HG03045 (cell line): ENCODE measurements around the gene B3GNT7.
"Not testable (repeated sequence)": the region's sequence is repeated elsewhere in the genome, so short reads cannot be mapped to it uniquely, and the experiment has no call there.

ENCODE experiments used
- ATAC-seq: cut with Tn5 transposase; IDR thresholded peaks from one replicate; pipeline ENCODE4 v1.9.1; 2021; ENCODE audit warnings: mild to moderate bottlenecking, moderate library complexity; ENCODE audit not compliant: unreplicated experiment

Gene B3GNT7

GRCh38 chr2:231399853-231400680, 4.6 kb downstream of the B3GNT7 start:
- ATAC-seq = no peak

DNA sequence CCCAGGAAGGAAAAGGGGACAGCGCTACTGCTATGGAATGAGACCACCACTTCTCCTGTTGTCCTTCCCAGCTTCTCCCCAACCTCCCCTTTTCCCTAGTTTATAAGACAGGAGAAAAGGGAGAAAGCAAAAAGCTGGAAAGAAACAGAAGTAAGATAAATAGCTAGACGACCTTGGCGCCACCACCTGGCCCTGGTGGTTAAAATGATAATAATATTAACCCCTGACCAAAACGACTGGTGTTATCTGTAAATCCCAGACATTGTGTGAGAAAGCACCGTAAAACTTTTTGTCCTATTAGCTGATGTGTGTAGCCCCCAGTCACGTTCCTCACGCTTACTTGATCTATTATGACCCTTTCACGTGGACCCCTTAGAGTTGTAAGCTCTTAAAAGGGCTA, 5.2 kb downstream of the B3GNT7 start:
- ATAC-seq = not testable (repeated sequence)

DNA sequence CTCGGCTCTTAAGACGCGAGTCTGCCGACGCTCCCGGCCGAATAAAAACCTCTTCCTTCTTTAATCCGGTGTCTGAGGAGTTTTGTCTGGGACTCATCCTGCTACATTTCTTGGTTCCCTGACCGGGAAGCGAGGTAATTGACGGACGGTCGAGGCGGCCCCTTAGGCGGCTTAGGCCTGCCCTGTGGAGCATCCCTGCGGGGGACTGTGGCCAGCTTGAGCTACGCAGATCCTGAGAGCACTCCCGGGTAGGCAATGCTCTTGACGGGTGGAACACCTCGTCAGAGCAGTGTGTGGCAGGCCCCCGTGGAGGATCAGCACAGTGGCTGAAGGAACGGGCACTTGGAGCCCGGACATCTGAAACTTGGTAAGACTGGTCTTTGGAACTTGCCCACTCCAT, 5.6 kb downstream of the B3GNT7 start:
- ATAC-seq = not testable (repeated sequence)

DNA sequence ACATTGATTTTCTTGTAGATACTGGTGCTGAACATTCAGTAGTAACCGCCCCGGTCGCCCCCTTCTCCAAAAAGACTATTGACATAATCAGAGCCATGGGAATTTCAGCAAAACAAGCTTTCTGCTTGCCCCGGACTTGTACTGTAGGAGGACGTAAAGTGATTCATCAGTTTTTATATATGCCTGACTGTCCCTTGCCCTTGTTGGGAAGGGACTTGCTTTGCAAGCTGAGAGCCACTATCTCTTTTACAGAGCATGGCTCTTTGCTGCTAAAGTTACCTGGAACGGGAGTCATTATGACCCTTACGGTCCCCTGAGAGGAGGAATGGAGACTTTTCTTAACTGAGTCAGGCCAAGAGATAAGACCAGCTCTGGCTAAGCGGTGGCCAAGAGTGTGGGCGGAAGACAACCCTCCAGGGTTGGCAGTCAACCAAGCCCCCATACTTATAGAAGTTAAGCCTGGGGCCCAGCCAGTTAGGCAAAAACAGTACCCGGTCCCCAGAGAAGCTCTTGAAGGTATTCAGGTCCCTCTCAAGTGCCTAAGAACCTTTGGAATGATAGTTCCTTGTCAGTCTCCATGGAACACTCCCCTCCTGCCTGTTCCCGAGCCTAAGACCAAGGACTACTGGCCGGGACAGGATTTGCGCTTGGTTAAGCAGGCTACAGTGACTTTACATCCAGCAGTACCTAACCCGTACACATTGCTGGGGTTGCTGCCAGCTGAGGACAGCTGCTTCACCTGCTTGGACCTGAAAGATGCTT, 8.1 kb downstream of the B3GNT7 start:
- not testable (repeated sequence) for ATAC-seq

- not testable (repeated sequence) for ATAC-seq
Measured at GRCh38 chr2:231404183-231404578, 8.7 kb downstream of the B3GNT7 start.

DNA sequence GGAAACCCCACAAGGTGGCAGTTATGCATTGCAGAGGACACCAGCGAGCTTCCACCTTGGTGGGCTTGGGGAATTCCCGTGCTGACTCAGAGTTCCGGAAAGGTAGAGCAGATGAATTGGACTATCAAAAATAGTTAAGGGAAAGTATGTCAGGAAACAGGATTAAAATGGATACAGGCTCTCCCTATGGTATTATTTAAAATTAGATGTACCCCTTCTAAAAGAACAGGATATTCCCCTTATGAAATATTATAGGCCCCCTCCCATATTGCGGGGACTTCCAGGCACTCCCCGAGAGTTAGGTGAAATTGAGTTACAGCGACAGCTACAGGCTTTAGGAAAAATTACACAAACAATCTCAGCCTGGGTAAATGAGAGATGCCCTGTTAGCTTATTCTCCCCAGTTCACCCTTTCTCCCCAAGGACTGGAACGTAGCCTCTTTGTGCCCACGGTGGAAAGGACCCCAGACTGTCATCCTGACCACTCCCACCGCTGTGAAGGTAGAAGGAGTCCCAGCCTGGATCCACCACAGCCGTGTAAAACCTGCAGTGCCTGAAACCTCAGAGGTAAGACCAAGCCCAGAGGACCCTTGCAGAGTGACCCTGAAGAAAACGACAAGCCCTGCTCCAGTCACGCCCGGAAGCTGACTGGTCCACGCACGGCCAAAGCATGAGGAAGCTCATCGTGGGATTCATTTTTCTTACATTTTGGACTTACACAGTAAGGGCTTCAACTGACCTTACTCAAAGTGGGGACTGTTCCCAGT, 10.3 kb downstream of the B3GNT7 start:
- not testable (repeated sequence) for ATAC-seq

DNA sequence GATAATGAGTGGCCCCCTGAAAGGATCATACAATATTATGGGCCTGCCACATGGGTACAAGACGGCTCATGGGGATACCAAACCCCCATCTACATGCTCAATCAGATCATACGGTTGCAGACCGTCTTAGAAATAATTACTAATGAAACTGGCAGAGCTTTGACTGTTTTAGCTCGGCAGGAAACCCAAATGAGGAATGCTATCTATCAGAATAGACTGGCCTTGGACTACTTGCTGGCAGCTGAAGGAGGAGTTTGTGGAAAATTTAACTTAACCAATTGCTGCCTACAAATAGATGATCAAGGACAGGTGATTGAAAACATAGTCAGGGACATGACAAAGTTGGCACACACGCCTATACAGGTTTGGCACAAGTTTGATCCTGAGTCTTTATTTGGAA, 12.2 kb downstream of the B3GNT7 start:
- ATAC-seq = not testable (repeated sequence)

DNA sequence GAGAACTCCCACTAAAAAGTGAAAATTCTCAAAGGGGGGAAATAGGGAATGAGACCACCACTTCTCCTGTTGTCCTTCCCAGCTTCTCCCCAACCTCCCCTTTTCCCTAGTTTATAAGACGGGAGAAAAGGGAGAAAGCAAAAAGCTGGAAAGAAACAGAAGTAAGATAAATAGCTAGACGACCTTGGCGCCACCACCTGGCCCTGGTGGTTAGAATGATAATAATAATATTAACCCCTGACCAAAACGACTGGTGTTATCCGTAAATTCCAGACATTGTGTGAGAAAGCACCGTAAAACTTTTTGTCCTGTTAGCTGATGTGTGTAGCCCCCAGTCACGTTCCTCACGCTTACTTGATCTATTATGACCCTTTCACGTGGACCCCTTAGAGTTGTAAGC, 12.8 kb downstream of the B3GNT7 start:
- ATAC-seq = not testable (repeated sequence)

DNA sequence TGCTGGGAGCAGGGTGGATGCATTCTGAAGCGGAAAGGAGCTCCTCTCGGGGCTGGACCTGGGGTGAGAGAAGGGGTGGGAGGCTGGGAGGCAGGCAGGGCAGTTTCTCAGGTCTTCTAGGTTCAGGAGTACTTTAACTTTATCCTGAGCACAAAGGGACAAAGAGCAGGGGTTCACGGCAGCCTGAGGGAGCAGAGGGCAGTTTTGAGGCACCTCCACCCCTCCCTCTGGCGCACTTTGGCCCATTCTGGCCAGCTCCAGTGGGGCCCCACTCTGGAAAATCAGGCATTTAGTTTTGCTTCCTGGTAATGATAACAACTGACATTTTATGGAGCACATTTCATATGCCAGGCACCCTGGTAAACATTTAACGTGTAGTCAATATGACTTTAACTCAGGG, 14.3 kb downstream of the B3GNT7 start:
- no peak for ATAC-seq

DNA sequence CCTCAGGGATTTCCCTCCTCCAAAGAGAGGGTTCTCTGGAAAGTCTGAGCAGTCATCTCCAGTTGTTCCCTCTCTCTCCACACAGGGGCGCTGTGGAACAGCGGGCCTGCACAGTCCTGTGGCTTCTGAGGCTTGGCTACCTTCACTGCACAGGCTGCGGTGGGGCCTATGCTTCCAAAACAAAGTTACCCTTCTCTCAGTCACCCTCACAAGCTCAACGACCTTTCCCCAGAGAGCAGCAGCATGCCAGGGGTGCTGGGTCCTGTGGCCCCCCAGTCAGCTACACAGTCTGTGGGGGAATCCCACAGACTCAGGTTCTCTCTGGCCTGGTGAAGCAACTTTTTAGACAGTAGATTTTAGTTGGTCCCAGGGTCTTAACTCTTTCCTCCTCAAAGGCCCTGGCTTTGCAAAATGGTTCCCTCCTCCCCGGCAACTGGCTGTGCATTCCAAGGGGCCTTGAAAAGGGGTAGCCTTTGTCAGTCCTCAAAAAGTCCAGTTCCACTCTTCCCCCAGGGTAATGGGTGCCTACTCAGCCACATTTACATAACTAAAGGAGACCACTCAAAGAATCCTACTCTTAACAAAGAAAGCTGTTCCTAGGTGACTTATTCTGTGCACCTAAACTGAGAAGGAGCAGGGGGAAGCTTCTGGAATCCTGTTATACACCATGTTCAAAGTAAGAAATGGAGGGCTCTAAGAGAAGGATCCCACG, 14.9 kb downstream of the B3GNT7 start:
- ATAC-seq = no peak

DNA sequence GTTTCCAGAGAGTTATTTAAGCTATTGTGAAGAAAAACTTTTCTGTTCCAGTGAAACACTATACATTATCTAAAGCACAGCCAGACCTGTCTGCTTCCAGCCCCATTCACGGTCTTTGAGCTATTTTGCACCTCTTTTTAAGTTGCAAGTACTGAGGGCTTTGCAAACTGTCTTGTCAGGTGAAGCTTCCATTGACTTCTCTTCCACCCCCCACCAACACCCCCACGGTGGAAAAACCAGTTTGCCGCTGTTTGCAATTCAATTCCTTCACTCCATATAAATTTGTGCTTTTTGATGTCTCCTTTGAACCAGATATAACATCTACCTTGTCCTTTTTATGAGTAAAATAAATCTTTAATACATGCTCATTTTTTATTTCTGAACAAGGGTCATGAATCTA, 15.7 kb downstream of the B3GNT7 start:
- no peak for ATAC-seq

- peak; percentile 98 for ATAC-seq
Measured at GRCh38 chr2:231411831-231412617, 16.5 kb downstream of the B3GNT7 start.

DNA sequence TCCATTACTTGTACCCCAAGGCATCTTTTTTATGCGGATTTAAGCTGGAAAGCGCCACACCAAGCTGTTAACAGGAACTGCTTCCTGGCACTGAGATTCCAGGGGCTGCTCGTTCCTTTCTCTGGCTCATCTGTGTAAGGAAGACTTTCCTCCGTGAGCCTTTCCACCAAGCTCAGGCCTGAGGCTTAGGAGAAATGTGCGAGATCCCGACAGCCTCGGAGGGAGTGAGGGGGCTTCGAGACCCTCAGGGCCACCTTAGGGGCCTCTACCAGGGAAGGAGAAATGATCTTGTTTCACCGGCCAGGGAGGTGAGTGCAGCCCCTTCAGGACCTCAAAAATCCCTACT, 17.1 kb downstream of the B3GNT7 start:
- ATAC-seq = no peak

DNA sequence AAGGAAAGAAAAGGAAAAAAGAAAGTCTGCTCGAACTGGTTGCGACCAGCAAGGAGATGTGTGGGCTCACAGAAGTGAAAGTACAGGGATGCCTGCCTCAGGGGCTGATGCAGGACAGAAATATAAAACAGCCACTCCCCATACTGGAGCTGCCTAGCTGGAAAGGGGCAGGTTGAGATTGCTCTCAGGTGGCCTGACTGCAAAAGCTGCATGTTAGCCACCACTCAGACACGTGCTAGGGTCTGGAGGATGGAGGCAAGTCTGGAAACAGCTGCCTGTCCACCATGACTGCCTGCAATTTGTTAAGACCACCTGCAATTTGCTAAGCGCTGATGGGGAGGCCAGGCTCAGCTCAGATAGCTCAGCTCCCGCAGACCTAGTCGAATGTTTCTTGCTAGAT, 17.9 kb downstream of the B3GNT7 start:
- ATAC-seq = no peak

DNA sequence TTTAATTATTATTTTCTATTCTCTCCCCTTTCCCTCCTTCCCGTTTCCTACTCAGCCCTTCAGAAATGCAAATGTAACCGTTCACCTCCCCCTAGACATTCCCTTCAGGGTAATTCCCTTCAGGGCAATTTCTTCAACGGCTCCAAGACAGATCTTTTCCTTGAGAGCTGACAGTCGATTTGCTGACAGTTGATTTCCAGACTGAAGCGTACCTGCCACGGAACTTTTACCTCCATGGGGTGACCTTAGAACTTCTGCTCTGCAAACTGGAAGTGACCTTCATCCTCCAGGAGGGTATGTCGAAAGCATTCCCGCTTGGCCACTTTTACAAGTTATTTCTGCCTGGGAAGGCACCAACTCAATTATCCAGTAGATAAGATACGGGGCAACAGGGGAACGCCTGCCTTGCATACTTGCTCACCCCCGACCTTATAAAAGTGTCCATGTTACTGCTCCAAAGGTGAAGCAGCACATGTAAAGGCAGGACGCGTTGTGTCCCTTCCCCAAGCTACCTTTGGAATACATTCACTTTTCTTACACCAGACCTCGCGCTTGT, 18.5 kb downstream of the B3GNT7 start:
- no peak for ATAC-seq

GRCh38 chr2:231415029-231415428, 19.5 kb downstream of the B3GNT7 start:
- ATAC-seq = no peak

GRCh38 chr2:231418820-231419640, 23.5 kb downstream of the B3GNT7 start:
- no peak for ATAC-seq

DNA sequence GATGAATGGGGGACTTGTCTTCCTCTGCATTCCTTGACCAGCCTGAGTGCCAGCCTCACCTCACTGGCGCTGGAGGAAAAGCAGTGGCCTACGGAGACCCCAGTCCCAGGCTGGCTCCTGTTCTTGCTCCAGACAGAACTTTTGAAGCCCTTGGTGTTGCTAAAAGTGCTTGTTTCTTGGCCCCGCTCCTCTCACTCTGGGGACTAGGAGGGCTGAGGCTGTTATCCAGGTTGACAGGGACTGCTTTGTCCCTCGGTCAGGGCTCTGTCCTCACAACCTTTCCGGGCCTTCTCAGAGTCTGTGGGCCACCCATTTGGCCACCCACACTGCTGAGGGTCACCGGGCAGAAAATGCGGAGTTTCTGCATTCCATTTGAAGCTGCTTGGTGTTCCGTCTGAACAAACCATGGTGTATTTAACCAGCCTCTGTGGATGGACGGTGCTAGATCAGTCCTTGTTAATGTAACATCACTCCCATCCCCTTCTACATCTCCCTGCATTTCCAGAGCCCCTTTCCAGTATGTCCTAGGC, 25.6 kb downstream of the B3GNT7 start:
- no peak for ATAC-seq

GRCh38 chr2:231422056-231422455, 26.5 kb downstream of the B3GNT7 start:
- no peak for ATAC-seq
